ENCODE measurements around the gene MAP2K5.
A peak's percentile ranks its signal among the peaks of the same experiment; 100 is the strongest.

Gene MAP2K5

GRCh38 chr15:67829647-67830504 is 287.4 kb downstream of the MAP2K5 start:
- TF ChIP-seq MYC (IDR thresholded peaks at IDR 0.05; ENCODE audit: low read depth, low read length) = no peak
- no peak for TF ChIP-seq POLR2A (IDR thresholded peaks at IDR 0.05; ENCODE audit: extremely low read depth, insufficient read length)
- TF ChIP-seq MAX (IDR thresholded peaks at IDR 0.05; ENCODE audit: low read depth, low read length) = no peak
- TF ChIP-seq, protein P1, sequence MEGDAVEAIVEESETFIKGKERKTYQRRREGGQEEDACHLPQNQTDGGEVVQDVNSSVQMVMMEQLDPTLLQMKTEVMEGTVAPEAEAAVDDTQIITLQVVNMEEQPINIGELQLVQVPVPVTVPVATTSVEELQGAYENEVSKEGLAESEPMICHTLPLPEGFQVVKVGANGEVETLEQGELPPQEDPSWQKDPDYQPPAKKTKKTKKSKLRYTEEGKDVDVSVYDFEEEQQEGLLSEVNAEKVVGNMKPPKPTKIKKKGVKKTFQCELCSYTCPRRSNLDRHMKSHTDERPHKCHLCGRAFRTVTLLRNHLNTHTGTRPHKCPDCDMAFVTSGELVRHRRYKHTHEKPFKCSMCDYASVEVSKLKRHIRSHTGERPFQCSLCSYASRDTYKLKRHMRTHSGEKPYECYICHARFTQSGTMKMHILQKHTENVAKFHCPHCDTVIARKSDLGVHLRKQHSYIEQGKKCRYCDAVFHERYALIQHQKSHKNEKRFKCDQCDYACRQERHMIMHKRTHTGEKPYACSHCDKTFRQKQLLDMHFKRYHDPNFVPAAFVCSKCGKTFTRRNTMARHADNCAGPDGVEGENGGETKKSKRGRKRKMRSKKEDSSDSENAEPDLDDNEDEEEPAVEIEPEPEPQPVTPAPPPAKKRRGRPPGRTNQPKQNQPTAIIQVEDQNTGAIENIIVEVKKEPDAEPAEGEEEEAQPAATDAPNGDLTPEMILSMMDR (IDR thresholded peaks at IDR 0.05; ENCODE audit: low read depth, low read length) = no peak
- no peak for DNase-seq (ENCODE audit: low read depth)
- no peak overlapping the region for H3K4me3 ChIP-seq (ENCODE audit: low read depth, low read length)

GRCh38 chr15:67831363-67831762 is 288.9 kb downstream of the MAP2K5 start:
- no peak overlapping the region for H3K4me3 ChIP-seq (ENCODE audit: low read depth, low read length)
- TF ChIP-seq, protein P1 (IDR thresholded peaks at IDR 0.05; ENCODE audit: low read depth, low read length) = no peak
- TF ChIP-seq MYC (IDR thresholded peaks at IDR 0.05; ENCODE audit: low read depth, low read length) = no peak
- TF ChIP-seq MAX (IDR thresholded peaks at IDR 0.05; ENCODE audit: low read depth, low read length) = no peak
- no peak for TF ChIP-seq POLR2A (IDR thresholded peaks at IDR 0.05; ENCODE audit: extremely low read depth, insufficient read length)
- DNase-seq (ENCODE audit: low read depth) = no peak

GRCh38 chr15:67832031-67832551 is 289.6 kb downstream of the MAP2K5 start:
- TF ChIP-seq MYC (IDR thresholded peaks at IDR 0.05; ENCODE audit: low read depth, low read length) (no peak), MAX (IDR thresholded peaks at IDR 0.05; ENCODE audit: low read depth, low read length) (no peak), POLR2A (IDR thresholded peaks at IDR 0.05; ENCODE audit: extremely low read depth, insufficient read length) (no peak)
- TF ChIP-seq, protein P1 (IDR thresholded peaks at IDR 0.05; ENCODE audit: low read depth, low read length) = peak; percentile 41
- peak; percentile 59 for DNase-seq (ENCODE audit: low read depth)
- H3K4me3 ChIP-seq (ENCODE audit: low read depth, low read length) = no peak overlapping the region

- no peak for TF ChIP-seq POLR2A (IDR thresholded peaks at IDR 0.05; ENCODE audit: extremely low read depth, insufficient read length)
- TF ChIP-seq MAX (IDR thresholded peaks at IDR 0.05; ENCODE audit: low read depth, low read length) = no peak
- TF ChIP-seq MYC (IDR thresholded peaks at IDR 0.05; ENCODE audit: low read depth, low read length) = no peak
- TF ChIP-seq, protein P1 (IDR thresholded peaks at IDR 0.05; ENCODE audit: low read depth, low read length) = no peak
- no peak for DNase-seq (ENCODE audit: low read depth)
- H3K4me3 ChIP-seq (ENCODE audit: low read depth, low read length) = no peak overlapping the region
Measured at GRCh38 chr15:67832897-67833709, 290.6 kb downstream of the MAP2K5 start.

DNA sequence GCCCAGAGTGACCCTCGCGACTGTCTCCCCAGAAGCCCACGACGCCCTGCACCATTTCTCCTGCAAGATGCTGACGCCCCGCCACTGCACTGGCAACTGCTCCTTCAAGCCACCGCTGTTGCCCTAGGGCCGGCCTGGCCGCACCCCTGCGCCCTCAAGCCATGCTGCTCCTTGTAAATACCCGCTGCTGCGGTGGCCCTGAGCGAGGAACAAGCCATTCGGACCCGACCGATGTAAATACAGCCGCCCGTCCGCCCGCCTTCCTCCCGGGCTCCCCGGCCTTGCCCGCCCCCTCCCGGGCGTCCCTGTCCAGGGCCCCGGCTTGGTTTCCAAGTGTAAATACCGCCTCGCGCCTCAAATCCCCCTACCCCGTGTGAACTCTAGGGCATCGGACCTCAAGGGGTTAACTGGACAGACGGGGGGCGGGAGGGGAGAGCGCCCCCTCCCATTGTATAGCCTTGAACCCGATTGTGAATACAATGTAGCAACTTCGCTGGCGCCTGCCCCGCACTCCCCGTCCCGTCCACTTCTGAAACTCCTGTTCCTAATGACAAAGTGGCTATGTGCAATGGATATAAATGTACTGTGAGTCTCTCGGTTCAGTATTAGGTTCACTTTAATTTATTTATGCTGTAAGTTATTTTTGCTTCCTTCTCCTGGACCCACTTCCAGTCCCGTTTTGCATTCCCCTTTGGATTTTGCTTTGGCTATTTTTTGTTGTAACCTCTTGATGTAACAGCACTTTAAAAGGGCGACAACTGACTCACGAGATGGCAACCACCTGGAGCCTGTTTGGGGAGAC is 291.4 kb downstream of the MAP2K5 start:
- peak overlapping the region; percentile 36 for H3K4me3 ChIP-seq (ENCODE audit: low read depth, low read length)
- DNase-seq (ENCODE audit: low read depth) = peak; percentile 84
- TF ChIP-seq, protein P1 (IDR thresholded peaks at IDR 0.05; ENCODE audit: low read depth, low read length) = peak; percentile 51
- no peak for TF ChIP-seq MYC (IDR thresholded peaks at IDR 0.05; ENCODE audit: low read depth, low read length)
- no peak for TF ChIP-seq POLR2A (IDR thresholded peaks at IDR 0.05; ENCODE audit: extremely low read depth, insufficient read length)
- 0 out of 2 replicates have a peak, but pooled peaks have one; percentile 16 for TF ChIP-seq MAX (IDR thresholded peaks at IDR 0.05; ENCODE audit: low read depth, low read length)
